Omental fat pad (tissue), 4 donors: ENCODE results near the gene ARID5A. TPM values are rescaled to one million over a fixed set of nuclear protein-coding genes. Genes with fewer than 3 reads are reported as not detected.

Experiments used
- ATAC-seq: fragments of 150-250 bp; one replicate; pipeline ENCODE4 v1.9.1; 2016; ENCODE audit warnings: mild to moderate bottlenecking, moderate library complexity; ENCODE audit not compliant: low FRiP score
- DNase-seq: peaks from one replicate; pipeline ENCODE4 v3.0.0-alpha.2; 2019; ENCODE audit warnings: low spot score
- CTCF ChIP-seq, 3 donors: fragments of 450-650 bp; IDR thresholded peaks; one replicate each; pipeline ENCODE4 v1.5.1; 2016 to 2017; ENCODE audit warnings: antibody characterized with exemption in 3 of 3, mild to moderate bottlenecking in 3 of 3, moderate library complexity in 2 of 3
- total RNA-seq, 4 donors: library from RNA; depleted of rRNA; stranded (reverse); fragments of >200 nt; gene quantifications; one replicate each; pipeline ENCODE4 v1.1.0, GENCODE V29; 2016

Gene ARID5A
- total RNA-seq, 4 donors from 2014 or later = 26.2 to 79.7 (median 41.8) TPM

GRCh38 chr2:96501886-96502810 is 34.4 kb upstream of the ARID5A start:
- no peak for TF ChIP-seq CTCF (IDR thresholded peaks at IDR 0.05)
- DNase-seq = no peak

GRCh38 chr2:96502891-96503636 is 33.5 kb upstream of the ARID5A start:
- TF ChIP-seq CTCF (IDR thresholded peaks at IDR 0.05) = no peak
- ATAC-seq = no peak
- no peak for DNase-seq

More at GRCh38 chr2:96501886-96502810, 34.4 kb upstream of the ARID5A start:
- ATAC-seq = no peak

- ATAC-seq (no peak), DNase-seq (no peak)
- no peak for TF ChIP-seq CTCF (IDR thresholded peaks at IDR 0.05)
Observed at GRCh38 chr2:96503637-96504243, 32.8 kb upstream of the ARID5A start.

- ATAC-seq = peak; percentile 19
- no peak for DNase-seq
- no peak for TF ChIP-seq CTCF (IDR thresholded peaks at IDR 0.05)
Observed at GRCh38 chr2:96505231-96505889, 31.2 kb upstream of the ARID5A start, which contains the start of gene NEURL3. Gene NEURL3 (minus strand): TSS chr2:96505357. CDS start chr2:96505286, 71 bp downstream.

- ATAC-seq = no peak
- no peak for TF ChIP-seq CTCF (IDR thresholded peaks at IDR 0.05)
- DNase-seq = no peak
Observed at GRCh38 chr2:96506016-96506906, 30.3 kb upstream of the ARID5A start.

GRCh38 chr2:96506907-96507240 is 29.7 kb upstream of the ARID5A start:
- no peak for TF ChIP-seq CTCF (IDR thresholded peaks at IDR 0.05)
- DNase-seq (no peak), ATAC-seq (no peak)
